ELF-1 (cell line): Measurements from ENCODE around the gene ABTB2.

Source experiments
- DNase-seq: peaks from one replicate; pipeline ENCODE4 v3.0.0-alpha.2; 2016; ENCODE audit warnings: low read depth, low spot score

Gene ABTB2

GRCh38 chr11:34360046-34360445 lies 2.2 kb upstream of the ABTB2 start:
- no peak for DNase-seq

- no peak for DNase-seq
Observed at GRCh38 chr11:34359548-34359891, 1.7 kb upstream of the ABTB2 start.

DNA sequence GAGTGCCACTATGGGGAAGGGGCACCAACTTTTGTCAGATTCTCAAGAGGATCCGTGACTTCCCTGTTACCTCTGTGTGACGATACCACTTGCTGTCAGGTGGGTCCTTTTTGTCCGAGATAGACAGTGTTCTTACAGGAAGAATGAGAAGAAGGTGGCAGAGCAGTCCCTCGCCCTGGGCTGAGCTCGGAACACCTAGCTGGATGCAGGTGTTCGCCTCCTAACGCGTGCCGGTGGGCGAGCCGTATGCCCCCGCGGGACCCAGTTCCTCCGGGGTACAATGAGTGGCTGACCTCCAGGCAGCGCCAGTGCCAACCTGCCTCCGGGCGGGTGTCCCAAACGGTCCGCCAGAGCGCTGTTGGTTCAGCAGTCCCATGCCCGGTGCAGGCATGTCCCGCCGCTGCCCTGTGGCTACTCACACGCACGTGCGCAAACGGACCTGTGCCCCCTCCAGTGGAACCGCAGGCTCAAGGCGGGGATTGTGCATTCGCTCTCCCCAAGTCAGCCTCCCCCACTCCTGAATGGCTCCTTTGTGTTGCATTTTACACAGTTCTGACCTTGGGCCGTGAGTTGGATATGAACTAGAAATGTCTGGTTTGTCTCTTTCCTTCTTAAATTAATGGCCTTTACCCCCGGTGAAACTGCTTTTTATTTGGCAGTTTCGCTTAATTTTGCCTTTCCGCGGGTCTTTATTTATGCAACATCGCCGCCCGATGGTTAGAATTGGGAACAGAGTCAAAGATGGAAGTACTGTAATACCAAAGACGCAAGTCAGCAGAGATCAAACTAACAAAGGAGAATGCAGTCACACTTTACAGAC lies 1.1 kb upstream of the ABTB2 start:
- peak; percentile 76 for DNase-seq

DNA sequence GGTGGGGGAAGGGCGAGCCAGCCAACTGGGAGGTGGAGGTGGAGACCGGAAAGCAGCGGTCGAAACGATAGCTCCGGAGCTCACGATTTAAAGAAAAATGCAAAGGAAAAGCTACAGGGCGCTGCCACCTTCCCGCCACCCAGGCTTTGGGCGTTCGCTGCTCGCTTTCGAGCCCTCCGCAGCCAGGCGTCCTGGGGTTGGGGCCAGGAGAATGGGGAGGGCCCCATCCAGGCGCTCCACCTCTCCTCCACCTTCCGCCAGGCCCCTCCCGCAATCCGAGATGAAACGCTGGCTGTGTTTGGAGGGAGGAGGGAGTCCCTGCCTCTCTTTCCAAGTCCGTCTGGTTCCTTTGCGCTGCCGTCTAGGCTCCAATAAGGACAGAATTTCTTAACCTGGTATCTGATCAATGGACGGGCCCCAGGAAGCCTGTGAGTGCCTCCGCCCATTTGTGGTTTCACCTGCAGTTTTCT lies 483 bp upstream of the ABTB2 start:
- peak; percentile 88 for DNase-seq

- peak; percentile 73 for DNase-seq
Observed at GRCh38 chr11:34356913-34357700, 703 bp downstream of the ABTB2 start.

GRCh38 chr11:34356576-34356912 lies 1.3 kb downstream of the ABTB2 start:
- DNase-seq, result peak; percentile 47

- peak; percentile 30 for DNase-seq
Observed at GRCh38 chr11:34356130-34356529, 1.7 kb downstream of the ABTB2 start.

DNA sequence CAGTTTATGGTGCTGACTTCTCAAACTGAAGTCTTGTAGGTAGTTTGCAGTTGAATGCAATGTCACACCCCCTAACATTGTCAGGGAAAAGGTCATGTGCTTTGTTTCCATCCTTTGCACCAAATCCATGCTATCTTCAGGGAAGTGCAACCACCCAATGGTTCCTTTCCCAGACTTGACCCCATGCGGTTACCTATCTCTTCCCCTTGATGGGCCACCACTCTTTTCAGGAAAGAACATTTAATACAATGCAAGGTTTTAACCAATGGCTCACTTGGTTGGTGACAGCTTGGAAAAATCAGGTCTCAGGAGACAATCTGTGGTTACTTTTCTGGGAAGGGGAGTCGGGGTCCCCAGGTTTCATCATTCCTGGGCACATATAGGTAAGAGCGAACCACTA lies 2.1 kb downstream of the ABTB2 start:
- DNase-seq, result no peak

DNA sequence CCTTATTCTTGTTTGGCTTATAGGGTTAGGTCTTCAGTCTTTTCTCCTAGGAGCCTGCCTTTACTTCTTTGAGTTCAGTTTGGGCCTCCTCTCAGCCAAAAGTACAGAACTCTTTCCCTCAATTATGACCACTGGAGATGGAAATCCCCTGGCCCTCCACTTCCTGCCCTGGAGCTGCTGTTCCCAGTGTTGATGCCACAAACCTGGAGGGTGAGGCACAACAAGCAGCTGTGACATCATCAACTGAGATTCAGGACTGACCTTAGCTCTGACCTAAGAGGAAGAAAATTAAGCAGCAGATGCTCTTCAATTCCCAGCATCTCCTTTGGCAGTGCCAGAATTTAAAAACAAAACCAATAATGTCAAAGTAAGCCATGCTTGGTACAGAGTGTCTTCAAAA lies 3.0 kb downstream of the ABTB2 start:
- DNase-seq, result no peak

DNA sequence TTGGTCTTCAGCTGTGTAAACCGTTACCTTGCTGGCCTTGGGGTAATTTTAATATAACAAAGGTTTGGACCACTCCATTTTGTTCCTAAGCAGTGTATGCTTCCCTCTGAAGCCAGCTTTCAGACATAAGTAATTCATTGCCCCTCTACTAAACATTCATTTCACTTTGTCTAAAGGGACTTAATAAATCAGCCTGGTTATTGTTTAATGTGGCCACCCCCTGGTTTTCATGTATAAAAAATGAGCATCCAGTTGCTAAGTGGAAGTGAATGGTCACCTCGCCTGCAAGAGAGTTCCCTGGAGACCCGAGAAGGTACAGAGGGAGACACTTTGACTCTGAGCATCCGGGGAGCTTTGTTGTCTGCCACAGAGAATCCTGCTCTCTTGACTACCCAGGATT lies 3.9 kb downstream of the ABTB2 start:
- DNase-seq, result no peak

DNA sequence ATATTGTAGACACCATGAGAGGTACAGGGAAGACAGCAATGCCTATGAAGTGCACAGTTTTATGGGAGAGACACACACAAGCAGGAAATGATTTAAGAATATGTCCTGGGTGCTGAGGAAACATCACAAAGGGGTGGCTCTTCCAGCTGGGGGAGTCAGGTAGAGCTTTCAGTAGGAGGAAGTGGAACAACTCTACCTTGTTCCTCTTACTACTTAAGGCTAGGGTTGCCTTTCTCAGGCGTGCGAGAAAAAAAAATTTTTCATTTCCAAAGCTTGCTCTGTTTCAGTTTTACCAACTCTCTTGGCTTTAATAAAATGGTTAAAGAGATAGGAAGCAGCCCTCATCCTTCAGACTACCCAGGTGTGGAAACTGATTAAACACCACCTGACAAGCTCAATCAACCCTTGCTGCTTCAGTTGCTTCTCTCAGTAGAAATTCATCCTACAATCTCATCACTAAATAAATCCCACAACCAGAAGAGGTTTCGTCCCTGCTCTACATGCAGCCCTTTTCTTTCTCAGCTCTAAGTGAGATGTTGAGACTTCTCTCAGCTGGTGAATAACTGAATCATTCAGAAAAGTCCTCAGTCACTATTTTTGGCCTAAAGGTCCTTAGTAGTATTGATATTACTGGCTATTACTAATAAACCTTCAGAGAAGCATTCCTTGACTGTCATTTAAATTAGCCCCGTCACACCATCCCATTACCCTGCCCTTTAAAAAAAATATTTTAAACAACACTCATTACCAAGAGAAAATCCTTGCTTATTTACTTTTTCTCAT lies 5.9 kb downstream of the ABTB2 start:
- DNase-seq, result no peak

- DNase-seq, result no peak
Observed at GRCh38 chr11:34351051-34351450, 6.8 kb downstream of the ABTB2 start.

DNA sequence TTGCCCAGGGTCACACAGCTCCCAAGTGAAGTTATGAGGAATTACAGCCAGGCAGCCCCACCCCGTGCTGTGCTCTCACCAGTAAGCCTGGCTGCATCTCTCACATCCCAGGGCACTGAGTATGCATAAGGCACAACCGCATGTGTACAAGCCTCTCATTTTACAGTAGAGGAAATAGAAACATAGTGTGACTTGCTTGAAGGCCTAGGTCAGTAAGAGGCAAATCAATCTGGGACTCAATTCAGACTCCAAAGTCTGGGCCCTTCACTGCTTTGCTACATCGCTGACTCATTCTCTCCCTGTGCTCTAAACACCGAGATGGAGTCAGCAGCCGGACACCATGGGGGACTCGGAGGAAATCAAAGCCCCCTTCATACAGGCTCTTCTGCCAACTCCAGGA lies 7.9 kb downstream of the ABTB2 start:
- no peak for DNase-seq

DNA sequence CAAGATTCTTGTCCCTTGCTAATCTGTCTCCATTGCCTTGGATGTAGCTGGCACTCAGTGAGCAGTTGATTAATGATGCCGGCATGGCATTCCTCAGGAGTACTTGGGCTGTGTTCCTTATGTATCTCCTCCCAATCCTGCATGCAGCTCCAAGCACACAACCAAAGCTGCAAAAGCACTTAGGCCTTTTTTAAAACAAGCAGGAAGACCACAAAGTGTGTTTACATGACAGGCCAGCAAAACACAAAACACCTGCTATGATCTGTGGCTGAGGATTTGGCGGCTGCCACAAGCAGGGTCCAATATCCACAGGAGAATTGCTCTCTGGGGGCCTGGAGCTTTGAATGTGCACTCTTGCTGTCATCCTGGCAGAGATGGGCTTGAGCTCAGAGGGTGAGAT lies 8.9 kb downstream of the ABTB2 start:
- no peak for DNase-seq

DNA sequence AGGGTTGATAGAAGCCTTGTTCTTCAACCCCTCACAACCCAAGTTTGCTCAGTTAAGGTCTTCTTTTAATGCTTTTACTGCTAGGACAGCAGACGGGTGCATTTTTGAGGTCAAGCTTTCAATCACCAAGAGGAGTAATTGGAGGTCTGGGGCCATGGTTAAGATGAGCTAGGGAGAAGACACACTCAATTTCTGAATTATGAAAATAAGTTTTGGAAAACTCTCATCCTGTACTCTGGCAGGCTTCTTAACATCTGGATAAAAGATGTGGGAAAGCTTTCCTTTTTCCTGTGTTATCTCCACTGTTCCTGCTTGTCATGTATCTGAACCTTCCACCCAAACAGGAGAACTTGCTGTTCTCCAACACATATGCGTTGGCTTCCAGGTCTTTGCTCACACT lies 9.7 kb downstream of the ABTB2 start:
- no peak for DNase-seq

GRCh38 chr11:34346551-34346950 lies 11.3 kb downstream of the ABTB2 start:
- DNase-seq, result no peak

GRCh38 chr11:34345991-34346480 lies 11.8 kb downstream of the ABTB2 start:
- DNase-seq, result no peak

GRCh38 chr11:34345540-34345876 lies 12.3 kb downstream of the ABTB2 start:
- no peak for DNase-seq

DNA sequence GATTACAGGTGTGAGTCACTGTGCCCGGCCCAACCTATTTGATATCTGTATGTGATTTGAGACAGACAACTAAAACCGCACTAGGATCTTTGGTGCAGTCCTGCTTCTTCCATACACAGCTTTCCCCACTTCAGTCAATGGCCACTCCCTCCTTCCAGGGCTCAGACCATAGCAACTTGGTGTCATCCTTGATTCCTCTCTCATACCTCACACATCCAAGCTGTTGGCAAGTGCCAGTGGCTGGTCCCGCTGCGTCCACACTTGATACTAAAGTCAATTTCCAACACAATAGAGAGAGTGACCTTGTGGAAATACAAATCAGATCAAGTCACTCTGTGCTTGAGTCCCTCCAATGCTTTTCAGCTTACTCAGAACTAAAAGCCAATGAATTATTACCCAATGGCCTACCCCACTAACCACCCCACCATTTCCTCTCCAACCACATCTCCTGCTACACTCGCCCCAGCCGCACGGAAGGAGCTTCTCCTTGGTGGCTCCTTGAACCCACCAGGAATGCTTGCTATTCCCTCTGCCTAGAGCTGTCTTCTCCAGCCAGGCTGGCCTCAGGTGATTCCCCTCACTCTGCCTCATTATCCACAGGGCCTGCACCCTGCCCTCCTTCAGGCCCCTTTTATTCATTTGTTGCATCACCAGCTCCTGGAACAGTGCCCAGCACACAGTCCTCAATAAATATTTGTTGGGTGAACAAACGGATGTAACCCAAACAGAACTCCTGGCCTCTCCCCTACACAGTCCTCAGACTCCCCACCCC lies 12.9 kb downstream of the ABTB2 start:
- DNase-seq, result no peak

DNA sequence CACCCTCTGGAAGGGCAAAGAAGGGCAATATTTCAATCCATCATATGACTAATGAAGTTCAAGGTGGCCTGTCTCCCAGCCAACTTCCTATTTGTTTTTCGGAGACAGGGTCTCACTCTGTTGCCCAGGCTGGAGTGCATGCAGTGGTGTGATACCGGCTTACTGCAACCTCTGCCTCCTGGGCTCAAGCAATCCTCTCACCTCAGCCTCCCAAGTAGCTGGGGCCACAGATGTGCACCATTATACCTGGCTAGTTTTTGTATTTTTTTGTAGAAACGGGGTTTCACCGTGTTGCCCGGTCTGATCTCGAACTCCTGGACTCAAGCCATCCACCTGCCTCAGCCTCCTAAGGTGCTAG lies 13.4 kb downstream of the ABTB2 start:
- no peak for DNase-seq

DNA sequence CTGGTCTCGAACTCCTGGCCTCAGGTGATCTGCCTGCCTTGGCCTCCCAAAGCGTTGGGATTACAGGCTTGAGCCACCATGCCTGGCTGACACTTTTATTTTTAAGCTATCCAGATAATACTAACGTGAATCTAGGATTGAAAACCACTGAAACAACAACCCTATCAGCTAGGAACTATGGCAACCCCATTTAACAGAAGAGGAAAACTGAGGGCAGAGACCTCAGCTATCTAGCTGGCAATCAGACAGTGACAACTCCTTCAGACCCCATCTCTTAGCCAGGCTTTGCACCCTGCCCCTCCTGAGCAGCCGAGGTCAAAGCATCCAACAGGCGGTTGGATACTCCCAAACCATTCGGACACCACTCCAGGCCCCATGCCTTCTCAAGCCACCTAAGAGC lies 14.1 kb downstream of the ABTB2 start:
- no peak for DNase-seq

DNA sequence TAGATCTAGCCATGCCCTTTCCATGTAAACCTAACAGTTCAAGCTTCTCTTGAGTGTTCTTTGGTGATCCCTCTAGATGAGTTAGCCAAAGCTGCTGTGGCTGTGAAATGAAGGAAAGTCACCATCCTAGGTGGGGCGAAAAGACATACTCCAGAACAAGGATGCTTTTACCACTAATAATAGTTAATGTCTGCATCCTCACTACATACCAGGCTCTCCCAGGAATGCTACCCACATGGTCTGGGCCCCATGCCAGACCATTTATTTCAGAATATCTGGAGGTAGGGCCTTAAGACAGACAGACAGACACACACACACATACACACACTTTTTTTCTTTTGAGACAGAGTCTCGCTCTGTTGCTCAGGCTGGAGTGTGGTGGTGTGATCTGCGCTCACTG lies 14.7 kb downstream of the ABTB2 start:
- no peak for DNase-seq
